Hepatocyte (in vitro differentiated cells): ENCODE measurements around the gene LRP4.

Source experiments
- EZH2 ChIP-seq: fragments of 200-600 bp; sonication (generic); IDR thresholded peaks from 2 replicates; pipeline ENCODE4 v1.6.1; 2016; ENCODE audit warnings: antibody characterized with exemption, mild to moderate bottlenecking, borderline replicate concordance
- EZH2phosphoT487 ChIP-seq: fragments of 200-600 bp; sonication (generic); IDR thresholded peaks from one replicate; pipeline ENCODE4 v1.6.1; 2018; ENCODE audit warnings: antibody characterized with exemption, mild to moderate bottlenecking, low read depth, moderate library complexity; ENCODE audit not compliant: unreplicated experiment, severe bottlenecking
- TF ChIP-seq, protein P1 (sequence below): fragments of 200-600 bp; sonication (generic); IDR thresholded peaks from 2 replicates; pipeline ENCODE4 v1.5.1; 2016; ENCODE audit warnings: antibody characterized with exemption, mild to moderate bottlenecking; ENCODE audit not compliant: poor library complexity

DNA sequence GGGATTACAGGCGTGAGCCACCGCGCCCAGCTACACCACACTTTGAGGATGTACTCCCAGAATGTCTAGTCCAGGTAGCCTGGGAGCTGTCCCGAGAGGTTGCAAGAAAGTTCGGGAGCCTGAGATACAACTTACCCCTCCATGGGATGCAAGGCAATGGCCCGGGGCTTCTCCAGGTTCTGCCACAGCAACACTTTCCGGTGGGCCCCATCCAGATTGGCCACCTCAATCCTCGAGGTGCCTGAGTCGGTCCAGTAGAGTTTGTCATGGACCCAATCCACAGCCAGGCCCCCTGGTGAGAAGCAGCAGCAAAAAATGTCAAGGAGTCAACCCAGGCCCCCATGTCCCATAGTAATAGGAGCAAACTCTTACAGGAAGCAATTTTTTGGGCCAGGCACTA is 25.5 kb downstream of the LRP4 start:
- TF ChIP-seq, protein P1, sequence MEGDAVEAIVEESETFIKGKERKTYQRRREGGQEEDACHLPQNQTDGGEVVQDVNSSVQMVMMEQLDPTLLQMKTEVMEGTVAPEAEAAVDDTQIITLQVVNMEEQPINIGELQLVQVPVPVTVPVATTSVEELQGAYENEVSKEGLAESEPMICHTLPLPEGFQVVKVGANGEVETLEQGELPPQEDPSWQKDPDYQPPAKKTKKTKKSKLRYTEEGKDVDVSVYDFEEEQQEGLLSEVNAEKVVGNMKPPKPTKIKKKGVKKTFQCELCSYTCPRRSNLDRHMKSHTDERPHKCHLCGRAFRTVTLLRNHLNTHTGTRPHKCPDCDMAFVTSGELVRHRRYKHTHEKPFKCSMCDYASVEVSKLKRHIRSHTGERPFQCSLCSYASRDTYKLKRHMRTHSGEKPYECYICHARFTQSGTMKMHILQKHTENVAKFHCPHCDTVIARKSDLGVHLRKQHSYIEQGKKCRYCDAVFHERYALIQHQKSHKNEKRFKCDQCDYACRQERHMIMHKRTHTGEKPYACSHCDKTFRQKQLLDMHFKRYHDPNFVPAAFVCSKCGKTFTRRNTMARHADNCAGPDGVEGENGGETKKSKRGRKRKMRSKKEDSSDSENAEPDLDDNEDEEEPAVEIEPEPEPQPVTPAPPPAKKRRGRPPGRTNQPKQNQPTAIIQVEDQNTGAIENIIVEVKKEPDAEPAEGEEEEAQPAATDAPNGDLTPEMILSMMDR: no peak
- TF ChIP-seq EZH2: no peak
- no peak for TF ChIP-seq EZH2phosphoT487
